Activated T-cell treated with anti-CD3 and anti-CD28 coated beads for 24 hours (primary cell): ENCODE data around the gene ACACB.

ENCODE experiments used
- DNase-seq: peaks from one replicate; pipeline ENCODE4 v3.0.0-alpha.2; 2020; ENCODE audit warnings: low read depth

ACACB gene

DNA sequence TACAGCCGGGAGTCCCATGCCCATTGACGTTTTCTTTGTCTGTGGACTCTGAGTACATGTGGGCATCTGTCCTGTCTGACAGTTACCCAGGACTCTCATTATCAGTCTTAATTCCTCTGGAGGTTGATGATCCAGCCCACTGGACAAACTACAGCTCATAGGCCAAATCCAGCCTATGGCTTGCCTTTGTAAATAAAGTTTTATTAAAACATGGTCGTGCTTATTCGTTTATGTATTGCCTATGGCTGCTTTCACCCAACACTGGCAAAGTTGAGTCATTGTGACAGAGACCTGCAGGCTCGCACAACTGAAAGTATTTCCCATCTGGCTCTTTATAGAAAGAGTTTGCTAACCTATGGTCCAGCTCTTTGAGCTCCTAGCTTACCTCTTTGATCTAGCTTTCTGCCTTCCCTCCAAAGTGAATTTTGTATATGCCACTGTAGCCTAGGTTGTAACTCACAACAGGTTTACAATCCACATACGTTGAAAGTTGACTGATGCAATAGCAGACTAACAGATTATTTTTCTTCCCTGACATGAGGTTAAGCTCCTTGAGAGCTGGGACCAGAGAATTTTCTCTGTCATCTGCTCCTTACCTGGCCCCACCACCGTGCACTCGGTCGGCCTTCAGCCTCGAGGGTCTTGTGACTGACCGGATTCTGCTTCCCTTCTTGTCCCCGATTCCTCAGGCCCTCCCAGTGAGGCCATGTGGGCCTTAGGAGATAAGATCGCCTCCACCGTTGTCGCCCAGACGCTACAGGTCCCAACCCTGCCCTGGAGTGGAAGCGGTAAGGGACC is 57.3 kb downstream of the ACACB start:
- DNase-seq = no peak

DNA sequence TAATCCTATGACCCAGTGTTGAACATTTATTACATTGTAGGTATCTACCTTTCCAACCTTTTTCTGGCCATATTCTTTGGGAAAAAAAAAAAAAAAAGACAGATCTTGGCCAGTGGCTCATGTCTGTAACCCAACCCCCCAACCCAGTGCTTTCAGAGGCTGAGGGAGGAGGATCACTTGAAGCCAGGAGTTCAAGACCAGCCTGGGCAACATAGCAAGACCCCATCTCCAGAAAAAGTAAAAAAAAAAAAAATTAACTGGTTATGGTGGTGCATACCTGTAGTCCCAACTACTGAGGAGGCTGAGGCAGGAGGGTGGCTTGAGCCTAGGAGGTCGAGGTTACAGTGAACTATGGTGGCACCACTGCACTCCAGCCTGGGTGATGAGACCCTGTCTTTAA is 58.1 kb downstream of the ACACB start:
- DNase-seq = no peak

DNA sequence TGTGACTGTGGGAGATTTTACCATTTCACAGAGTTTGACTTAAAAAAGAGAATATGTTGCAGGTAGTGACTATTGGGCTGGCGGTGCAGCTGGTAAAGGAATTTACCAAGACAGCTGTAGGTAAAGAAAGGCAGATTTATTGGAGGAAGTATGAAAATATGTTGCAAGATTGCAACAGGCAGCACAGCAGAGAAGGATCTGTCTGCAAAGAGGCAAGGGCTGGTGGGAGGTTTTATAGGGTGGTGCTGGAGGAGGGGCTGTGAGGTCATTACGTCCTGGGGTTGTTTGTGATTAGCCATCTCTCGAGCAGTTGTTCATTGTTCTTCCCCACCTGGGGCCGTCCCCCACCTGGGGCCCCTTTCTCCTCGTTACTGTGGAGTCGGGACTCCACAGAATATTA is 62.1 kb downstream of the ACACB start:
- DNase-seq = no peak

DNA sequence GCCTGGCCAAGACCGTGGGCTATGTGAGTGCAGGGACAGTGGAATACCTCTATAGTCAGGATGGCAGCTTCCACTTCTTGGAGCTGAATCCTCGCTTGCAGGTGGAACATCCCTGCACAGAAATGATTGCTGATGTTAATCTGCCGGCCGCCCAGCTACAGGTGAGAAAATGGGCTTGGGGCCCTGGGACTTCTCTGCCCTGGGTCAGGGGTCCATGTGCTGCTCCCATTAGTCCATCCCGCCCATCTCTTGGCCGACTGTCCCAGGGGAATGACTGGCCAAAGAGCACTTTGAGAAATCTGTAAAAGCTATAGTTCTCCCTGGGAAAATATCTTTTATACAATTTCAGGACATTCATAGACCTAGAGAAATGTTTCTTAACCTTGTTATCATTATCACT is 63.5 kb downstream of the ACACB start:
- no peak for DNase-seq

DNA sequence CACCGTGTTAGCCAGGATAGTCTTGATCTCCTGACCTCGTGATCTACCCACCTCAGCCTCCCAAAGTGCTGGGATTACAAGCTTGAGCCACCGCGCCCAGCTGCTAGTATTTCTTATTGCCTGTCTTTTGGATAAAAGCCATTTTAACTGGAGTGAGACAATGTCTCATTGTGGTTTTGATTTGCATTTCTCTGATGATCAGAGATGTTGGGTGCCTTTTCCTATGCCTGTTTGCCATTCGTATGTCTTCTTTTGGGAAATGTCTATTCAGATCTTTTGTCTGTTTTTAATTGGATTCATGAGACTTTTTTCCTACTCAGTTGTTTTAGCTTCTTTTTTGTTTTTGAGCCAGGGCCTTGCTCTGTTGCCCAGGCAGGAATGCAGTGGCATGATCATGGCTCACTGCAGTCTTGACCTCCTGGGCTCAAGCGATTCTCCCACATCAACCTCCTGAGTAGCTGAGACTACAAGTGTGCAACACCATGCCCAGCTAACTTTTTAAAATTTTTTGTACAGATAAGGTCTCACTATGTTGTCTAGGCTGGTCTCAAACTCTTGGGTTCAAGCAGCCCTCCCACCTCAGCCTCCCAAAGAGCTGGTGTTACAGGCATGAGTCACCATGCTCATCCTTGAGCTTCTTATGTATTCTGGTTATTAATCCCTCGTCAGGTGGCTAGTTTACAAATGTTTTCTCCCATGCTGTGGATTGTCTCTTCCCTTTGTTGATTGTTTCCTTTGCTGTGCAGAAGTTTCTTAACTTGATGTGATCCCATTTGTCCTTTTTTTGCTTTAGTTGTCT is 65.9 kb downstream of the ACACB start:
- DNase-seq = no peak

DNA sequence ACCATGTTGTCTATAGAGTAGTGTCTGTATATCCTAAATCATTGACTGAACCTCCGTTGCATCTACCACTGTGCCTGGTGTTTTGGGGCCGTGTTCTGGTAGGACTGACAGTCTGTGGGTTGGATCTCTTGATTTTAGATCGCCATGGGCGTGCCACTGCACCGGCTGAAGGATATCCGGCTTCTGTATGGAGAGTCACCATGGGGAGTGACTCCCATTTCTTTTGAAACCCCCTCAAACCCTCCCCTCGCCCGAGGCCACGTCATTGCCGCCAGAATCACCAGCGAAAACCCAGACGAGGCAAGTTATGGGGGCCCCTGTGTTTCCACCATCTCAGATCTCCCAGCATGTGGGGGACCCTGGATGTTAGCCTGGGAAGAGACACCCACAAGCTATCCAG is 69.1 kb downstream of the ACACB start:
- no peak for DNase-seq

DNA sequence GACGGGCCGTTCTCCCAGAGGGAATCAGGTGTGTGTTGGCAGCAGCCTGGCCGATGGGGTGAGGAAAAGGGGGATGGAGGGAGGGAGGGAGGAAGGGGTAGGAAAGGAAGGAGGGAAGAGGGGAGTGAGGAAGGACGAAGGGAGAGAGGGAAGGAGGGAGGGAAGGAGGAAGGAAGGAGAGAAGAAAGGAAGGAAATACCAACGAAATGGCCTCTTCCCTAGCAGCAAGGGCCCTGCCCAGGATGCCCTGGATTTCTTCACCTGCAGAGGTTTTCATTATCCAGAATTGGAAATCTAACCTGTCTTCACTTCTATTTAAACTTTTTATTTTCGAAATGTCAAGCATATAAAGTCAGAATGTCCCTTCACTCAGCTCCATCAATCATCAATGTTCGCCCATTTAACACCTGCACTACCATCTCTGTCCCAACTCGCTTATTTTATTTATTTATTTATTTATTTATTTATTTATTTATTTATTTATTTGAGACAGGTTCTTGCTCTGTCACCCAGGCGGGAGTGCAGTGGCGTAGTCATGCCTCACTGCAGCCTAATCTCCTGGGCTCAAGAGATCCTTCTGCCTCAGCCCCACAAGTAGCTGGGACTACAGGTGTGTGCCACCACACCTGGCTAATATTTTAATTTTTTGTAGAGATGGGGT is 70.7 kb downstream of the ACACB start:
- DNase-seq = no peak

DNA sequence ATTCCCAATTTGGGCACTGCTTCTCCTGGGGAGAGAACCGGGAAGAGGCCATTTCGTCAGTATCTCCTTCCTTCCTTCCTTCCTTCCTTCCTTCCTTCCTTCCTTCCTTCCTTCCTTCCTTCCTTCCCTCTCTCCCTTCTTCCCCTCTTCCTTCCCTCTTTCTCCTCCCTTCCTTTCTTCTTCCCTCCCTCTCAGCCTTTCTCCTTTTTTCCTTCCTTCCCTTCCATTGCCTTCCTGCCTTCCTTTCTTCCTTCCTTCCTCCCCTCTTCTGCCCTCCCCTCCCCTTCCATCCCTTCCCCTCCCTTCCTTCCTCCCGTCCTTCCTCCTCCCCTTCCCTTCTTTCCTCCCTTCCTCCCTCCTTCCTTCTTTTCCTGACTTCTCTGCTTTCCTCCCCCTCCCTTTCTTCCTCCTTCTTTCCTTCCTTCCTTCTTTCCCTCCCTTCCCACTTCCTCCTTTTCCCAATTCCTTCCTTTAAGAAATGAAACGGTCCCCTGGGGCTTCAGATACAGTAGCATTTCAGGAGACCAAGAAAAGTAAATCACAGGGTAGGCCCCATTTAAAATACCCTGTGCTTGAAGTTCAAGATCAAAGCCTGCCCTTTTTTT is 71.8 kb downstream of the ACACB start:
- DNase-seq = no peak

DNA sequence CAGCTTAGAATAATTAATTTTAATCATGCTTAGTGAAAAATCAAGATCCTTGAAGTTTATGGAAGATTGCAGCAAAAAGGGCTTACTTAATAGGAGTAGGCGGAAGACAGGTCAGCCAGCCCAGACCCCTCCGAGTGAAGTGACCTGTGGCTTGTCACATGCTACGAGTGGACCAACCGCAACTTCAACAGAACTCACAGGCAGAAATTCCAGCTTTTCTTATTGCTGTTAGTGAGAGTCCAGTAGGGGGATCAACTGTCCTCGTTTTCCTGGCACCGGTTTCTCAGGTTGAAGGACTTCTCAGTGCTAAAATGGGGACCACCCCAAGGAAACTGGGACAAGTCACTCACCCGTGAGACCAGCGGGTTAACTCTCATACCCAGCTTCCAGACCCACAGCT is 72.9 kb downstream of the ACACB start:
- no peak for DNase-seq

DNA sequence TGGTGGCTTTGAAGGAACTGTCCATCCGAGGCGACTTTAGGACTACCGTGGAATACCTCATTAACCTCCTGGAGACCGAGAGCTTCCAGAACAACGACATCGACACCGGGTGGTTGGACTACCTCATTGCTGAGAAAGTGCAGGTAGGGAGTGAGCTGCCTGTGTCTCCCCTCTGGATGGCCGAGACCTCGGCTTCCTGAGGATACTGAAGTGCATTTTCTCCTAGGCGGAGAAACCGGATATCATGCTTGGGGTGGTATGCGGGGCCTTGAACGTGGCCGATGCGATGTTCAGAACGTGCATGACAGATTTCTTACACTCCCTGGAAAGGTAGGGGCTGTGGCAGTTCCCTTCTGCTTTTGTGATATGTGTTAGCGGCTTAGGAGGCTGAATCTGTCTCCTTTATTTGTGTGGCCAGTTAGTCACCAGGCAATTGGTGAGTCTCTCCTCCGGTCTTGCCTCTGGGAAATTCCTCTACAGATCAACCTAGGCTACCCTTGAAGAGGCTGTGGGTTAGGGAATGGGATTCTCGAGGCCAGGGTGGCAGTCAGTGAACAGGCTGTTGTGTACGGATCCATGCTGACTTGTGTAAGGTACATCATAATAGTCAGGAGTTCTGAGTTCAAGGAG is 75.3 kb downstream of the ACACB start:
- DNase-seq = no peak

DNA sequence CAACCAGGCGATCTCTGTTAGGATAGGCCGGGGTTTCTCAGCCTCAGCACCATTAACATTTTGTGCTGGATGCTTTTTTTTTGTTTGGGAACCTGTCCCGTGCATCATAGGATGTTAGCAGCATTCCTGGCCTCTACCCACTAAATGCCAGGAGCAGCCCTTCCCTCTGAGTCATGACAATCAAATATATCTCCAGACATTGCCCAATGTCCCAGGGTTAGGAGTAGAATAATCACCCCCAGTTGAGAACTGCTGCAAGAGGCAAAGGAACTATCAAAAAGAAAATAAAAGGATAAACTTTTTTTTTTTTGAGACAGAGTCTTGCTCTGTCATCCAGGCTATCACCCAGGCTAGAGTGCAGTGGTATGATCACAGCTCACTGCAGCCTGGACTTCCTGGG is 76.0 kb downstream of the ACACB start:
- DNase-seq = no peak

DNA sequence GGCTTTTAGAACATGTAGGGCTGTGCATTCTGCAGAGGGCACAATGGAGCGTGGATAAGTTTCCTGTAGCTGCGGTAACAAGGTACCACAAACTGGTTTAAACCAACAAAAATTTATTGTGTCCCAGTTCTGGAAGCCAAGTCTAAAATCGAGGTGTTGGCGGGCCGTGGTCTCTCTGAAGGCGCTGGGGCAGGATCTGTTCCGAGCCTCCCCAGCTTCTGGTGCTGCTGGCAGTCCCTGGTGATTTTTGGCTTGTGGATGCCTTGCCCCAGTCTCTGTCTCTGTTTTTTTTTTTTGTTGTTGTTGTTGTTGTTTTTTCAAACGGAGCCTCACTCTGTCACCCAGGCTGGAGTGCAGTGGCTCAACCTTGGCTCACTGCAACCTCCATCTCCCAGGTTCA is 77.5 kb downstream of the ACACB start:
- DNase-seq = no peak

DNA sequence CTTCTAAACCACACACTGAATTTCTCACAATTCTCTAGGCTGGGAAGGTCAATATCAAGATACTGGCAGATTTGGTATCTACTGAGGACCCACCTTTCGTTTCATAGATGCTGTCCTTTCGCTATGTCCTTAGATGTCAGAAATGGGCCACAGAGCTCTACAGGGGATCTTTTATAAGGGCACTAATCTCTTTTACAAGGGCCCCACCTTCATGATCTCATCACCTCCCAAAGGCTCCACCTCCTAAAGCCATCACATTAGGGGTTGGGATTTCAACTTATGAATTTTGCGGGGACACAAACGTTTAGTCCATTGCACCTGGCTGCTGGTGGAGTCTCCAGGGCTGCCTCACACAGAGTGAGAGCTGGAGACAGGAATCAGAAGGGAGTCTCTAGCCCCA is 79.9 kb downstream of the ACACB start:
- no peak for DNase-seq

DNA sequence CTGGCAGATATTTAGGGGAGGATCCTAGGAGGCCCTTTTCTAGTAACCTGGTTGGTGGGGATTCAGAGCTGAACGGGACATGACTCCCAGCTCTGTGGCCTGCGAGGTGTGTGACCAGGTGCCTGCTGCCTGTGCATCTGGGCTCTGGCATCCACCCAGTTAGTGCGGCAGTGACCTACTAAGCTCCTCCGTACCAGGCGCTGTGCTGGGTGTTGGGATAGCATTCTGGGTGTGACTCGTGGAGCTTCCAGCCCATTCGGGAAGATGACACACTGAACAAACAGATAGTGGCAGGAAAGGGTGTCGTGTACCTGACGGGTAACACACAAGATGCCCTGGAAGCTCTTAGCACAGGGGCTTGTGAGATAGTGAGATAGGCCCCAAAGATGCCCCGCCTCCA is 80.9 kb downstream of the ACACB start:
- no peak for DNase-seq

DNA sequence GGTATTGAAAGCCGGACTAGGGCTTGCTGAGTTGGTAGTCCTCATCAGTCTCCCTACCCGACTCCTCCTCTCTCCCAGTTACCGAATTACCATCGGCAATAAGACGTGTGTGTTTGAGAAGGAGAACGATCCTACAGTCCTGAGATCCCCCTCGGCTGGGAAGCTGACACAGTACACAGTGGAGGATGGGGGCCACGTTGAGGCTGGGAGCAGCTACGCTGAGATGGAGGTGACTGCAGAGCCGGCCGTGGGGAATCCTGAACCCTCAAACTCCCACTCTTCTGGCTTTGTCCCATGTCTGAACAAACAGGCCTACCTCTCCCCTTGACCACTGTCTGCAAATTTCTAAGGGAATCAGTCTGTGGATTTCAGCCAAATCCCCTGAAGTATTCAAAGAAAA is 82.9 kb downstream of the ACACB start:
- no peak for DNase-seq

DNA sequence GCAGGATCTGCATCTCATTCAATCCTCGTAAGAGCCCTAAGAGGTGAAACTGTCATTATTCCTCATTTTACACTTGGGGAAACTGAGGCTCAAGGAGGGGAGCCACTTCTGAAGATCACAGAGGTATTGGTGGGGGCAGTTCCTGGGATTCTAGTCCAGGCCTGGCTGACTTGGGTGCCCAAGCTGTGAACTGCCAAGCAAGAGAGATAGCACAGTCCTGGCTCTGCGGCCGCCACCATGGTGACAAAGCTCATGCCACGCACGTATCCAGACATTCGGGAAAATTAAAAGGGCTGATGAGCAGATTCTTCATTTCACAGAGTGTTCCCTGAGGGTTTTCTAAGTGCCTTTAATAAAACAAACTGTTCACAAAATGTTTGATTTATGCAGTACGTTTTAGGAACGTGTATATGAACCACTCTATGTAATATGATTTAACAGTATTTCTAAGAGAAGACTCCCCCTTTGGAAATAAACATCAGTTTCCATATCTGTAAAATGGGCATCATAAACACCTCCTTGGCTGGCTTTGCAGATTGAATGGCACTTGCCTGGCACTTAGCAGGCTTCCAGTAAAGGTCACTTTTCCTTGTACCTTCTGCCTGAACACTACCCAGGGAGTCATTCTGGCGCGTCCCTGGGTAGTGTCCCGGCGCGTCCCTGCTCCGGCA is 84.6 kb downstream of the ACACB start:
- no peak for DNase-seq

DNA sequence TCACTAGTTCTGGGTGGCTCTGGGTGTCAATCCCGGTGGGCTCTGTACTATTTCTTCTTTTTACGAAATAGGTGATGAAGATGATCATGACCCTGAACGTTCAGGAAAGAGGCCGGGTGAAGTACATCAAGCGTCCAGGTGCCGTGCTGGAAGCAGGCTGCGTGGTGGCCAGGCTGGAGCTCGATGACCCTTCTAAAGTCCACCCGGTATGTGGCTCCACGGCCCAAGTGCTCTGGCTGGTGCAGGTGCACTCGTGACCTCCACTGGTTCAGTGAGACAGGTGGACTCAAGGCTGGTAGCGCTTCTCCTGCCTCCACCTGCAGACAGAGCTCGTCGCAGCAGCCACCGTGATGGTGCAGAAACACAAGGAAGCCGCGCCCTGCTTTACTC is 85.1 kb downstream of the ACACB start:
- DNase-seq = no peak

DNA sequence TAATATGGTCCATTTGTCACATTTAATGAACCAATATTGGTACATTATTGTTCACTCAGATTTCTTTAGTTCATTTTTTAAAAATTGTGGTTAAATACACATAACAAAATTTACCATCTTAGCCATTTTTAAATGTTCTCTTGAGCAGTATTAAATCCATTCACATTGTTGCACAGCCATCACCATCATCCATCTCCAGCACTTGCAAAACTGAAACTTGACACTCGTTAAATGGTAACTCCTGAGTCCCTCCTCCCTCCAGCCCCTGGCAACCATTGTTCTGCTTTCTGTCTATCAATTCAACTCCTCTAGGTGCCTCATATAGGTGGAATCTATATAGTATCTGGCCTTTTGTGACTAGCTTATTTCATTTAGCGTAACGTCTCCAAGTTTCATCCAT is 86.4 kb downstream of the ACACB start:
- no peak for DNase-seq

DNA sequence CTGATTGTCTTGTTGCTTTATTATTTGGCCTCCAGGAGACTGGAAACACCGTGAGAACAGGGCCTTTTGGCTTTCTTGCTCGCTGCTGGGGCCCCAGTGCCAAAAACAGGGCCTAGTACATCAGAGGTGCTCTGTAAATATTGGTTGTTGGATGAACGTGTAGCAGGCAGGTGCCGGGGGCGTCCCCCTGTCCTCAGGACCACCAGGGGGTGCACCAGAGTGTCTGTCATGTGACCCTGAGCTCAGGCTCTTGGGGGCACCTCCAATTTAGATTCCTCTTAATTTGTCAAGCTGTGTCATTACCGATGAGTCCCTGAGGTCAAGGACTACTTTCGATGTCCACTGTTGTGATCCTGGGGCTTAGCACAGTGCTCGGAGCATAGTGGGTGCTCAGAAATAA is 87.1 kb downstream of the ACACB start:
- no peak for DNase-seq

DNA sequence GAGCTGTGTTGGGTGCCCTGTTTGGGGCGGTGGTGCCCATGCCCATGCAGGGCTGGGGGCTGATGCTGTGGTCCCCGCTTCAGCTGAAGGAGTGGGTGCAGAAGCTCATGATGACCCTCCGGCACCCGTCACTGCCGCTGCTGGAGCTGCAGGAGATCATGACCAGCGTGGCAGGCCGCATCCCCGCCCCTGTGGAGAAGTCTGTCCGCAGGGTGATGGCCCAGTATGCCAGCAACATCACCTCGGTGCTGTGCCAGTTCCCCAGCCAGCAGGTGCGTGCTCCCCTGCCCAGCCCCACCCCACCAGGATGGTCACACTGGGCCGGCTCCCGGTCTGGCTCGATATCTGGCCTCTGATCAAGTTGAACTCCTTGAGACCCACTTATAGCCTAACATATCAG is 92.7 kb downstream of the ACACB start:
- DNase-seq = no peak

DNA sequence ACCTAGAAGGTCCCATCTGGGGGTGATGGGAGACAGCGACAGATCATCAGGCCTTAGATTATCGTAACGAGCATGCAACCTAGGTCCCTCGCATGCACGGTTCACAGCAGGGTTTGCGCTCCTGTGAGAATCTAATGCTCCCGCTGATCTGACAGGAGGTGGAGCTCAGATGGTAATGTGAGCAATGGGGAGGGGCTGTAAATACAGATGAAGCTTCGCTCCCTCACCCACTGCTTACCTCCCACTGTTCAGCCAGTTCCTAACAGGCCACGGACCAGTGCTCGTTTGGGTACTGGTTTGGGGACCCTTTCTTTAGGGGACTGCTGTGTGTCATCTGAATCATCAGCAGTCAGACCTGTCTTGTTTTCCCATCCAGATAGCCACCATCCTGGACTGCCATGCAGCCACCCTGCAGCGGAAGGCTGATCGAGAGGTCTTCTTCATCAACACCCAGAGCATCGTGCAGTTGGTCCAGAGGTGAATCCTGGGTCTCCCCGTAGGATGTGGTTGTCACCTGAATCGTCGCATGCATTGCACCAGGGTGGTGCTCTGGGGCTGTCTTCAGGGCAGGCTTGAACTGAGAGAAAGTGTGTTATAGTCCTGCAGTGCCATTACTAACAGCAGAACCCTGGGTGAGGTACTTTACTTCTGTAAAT is 96.2 kb downstream of the ACACB start:
- DNase-seq = no peak
